Neural cell (in vitro differentiated cells): ENCODE data around the gene ARL15.

ENCODE experiments used
- CTCF ChIP-seq: fragments of 450-650 bp; IDR thresholded peaks from 2 replicates; pipeline ENCODE4 v1.5.1; 2014; ENCODE audit warnings: antibody characterized with exemption, mild to moderate bottlenecking, moderate library complexity; ENCODE audit not compliant: poor library complexity, severe bottlenecking
- EP300 ChIP-seq: fragments of 450-650 bp; conservative IDR thresholded peaks from 2 replicates; pipeline ENCODE4 v1.6.1; 2014; ENCODE audit warnings: antibody characterized with exemption, mild to moderate bottlenecking, moderate library complexity; ENCODE audit not compliant: poor library complexity, severe bottlenecking
- EZH2 ChIP-seq: fragments of 200-600, 300-800 bp; shearing (Covaris generic), sonication (generic); IDR thresholded peaks from 2 replicates; pipeline ENCODE4 v1.6.1; 2014; ENCODE audit warnings: antibody characterized with exemption, low read length, borderline replicate concordance, mild to moderate bottlenecking; ENCODE audit not compliant: insufficient read depth, poor library complexity, severe bottlenecking
- MXI1 ChIP-seq: fragments of 450-650 bp; conservative IDR thresholded peaks from 2 replicates; pipeline ENCODE4 v1.6.1; 2014; ENCODE audit warnings: antibody characterized with exemption, mild to moderate bottlenecking; ENCODE audit not compliant: poor library complexity, severe bottlenecking
- POLR2AphosphoS5 ChIP-seq: IDR thresholded peaks from 2 replicates; pipeline ENCODE4 v1.6.1; 2012
- RAD21 ChIP-seq: fragments of 450-650 bp; conservative IDR thresholded peaks from 2 replicates; pipeline ENCODE4 v1.6.1; 2014; ENCODE audit warnings: antibody characterized with exemption, mild to moderate bottlenecking, moderate library complexity
- SMC3 ChIP-seq: fragments of 450-650 bp; conservative IDR thresholded peaks from 2 replicates; pipeline ENCODE4 v1.6.1; 2014; ENCODE audit warnings: antibody characterized with exemption, mild to moderate bottlenecking, moderate library complexity; ENCODE audit not compliant: poor library complexity
- TAF1 ChIP-seq: IDR thresholded peaks from 2 replicates; pipeline ENCODE4 v1.6.1; 2012; ENCODE audit warnings: low read depth
- TF ChIP-seq, protein P1 (sequence below): IDR thresholded peaks from 2 replicates; pipeline ENCODE4 v1.6.1; 2012; ENCODE audit warnings: borderline replicate concordance

DNA sequence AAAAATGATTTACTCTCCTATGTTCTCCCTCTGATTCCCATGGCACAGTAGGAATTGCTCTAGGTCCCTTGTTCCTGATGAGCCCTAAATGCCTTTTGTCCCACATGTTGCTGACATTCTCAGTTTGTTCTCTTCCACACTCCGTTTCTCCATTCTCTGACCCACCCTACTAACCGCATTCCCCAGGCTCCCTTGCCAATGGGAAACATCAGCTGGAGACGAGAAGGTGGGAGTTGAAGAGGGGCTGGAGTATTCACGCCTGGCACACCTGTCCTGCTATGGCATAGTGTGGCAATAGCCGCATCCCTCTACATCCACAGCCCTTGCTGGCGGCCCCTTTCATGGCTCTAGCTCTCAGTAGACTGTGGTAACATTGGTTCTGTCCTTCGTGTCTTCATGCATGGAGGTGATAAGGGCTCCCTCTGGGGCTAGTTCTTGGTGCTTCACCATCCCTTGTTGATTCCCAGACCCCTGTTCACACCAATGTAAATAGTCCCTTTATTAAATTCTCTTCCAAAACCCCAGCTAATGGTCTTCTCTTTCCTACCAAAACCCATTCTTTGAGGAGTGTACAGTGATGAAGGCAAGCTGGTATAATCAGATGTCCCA is 16.4 kb upstream of the ARL15 start:
- TF ChIP-seq EZH2, result no peak
- TF ChIP-seq SMC3, result no peak
- TF ChIP-seq CTCF, result no peak
- TF ChIP-seq, protein P1, sequence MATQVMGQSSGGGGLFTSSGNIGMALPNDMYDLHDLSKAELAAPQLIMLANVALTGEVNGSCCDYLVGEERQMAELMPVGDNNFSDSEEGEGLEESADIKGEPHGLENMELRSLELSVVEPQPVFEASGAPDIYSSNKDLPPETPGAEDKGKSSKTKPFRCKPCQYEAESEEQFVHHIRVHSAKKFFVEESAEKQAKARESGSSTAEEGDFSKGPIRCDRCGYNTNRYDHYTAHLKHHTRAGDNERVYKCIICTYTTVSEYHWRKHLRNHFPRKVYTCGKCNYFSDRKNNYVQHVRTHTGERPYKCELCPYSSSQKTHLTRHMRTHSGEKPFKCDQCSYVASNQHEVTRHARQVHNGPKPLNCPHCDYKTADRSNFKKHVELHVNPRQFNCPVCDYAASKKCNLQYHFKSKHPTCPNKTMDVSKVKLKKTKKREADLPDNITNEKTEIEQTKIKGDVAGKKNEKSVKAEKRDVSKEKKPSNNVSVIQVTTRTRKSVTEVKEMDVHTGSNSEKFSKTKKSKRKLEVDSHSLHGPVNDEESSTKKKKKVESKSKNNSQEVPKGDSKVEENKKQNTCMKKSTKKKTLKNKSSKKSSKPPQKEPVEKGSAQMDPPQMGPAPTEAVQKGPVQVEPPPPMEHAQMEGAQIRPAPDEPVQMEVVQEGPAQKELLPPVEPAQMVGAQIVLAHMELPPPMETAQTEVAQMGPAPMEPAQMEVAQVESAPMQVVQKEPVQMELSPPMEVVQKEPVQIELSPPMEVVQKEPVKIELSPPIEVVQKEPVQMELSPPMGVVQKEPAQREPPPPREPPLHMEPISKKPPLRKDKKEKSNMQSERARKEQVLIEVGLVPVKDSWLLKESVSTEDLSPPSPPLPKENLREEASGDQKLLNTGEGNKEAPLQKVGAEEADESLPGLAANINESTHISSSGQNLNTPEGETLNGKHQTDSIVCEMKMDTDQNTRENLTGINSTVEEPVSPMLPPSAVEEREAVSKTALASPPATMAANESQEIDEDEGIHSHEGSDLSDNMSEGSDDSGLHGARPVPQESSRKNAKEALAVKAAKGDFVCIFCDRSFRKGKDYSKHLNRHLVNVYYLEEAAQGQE, result no peak
- no peak for TF ChIP-seq EP300
- no peak for TF ChIP-seq TAF1
- no peak for TF ChIP-seq POLR2AphosphoS5
- TF ChIP-seq MXI1, result no peak
- TF ChIP-seq RAD21, result no peak
